K562 (cell line): ENCODE measurements around the gene PTOV1. TPM values are rescaled to one million over a fixed set of nuclear protein-coding genes. Genes with fewer than 3 reads are reported as not detected.

Experiments
- ATAC-seq: fragments of 200-7000 bp; cut with Tn5 transposase; 3 replicates; pipeline ENCODE4 v1.9.1; 2020; ENCODE audit warnings: moderate library complexity
- BruUV-seq: library from RNA; stranded (reverse); fragments of 400-500 nt; replicated peaks from 2 replicates; lab custom pipeline; 2021; lab: Mats Ljungman, UMichigan
- CTCF ChIA-PET: fragments of 300-600 bp; formaldehyde crosslinking; extraction: SDS; loops from one replicate; lab custom pipeline; 2021; ENCODE audit warnings: low intra/inter-chr PET ratio; lab: Yijun Ruan, JAX
- POLR2A ChIA-PET: fragments of 300-600, 350-650 bp; sonication (Branson Sonifier 250); formaldehyde crosslinking; extraction: SDS; loops from one replicate; lab custom pipeline; 2021; ENCODE audit warnings: antibody characterized with exemption, inconsistent platforms; lab: Yijun Ruan, JAX
- DNase-seq, 4 experiments: peaks; one replicate each; pipeline versions ENCODE4 v3.0.0 to v3.0.0-alpha.2; 2011 to 2018; ENCODE audit warnings: low spot score in 3 of 4, mixed read lengths in 3 of 4; ENCODE audit errors: extremely low read depth in 1 of 4
- FAIRE-seq: peaks from 2 replicates; lab custom pipeline; 2011; peaks lifted over from hg19 to GRCh38; lab: Jason Lieb, UNC
- H2AFZ ChIP-seq: 2 replicates; pipeline ENCODE4 v1.6.0; 2011; ENCODE audit warnings: low read depth, low read length, control low read depth, inconsistent platforms
- H3K27ac ChIP-seq: fragments of 200-600 bp; 3 replicates; pipeline ENCODE4 v1.8.0; 2011; ENCODE audit warnings: low read depth, mild to moderate bottlenecking, control low read depth, inconsistent platforms, low read length, moderate library complexity, mixed read lengths; ENCODE audit errors: extremely low read depth
- H3K27me3 ChIP-seq, 2 experiments: fragments of 300-600 bp in 1 of 2; 2 replicates in 1 of 2; 3 replicates in 1 of 2; pipeline versions ENCODE4 v1.6.0 to v1.8.0; 2011; ENCODE audit warnings: inconsistent platforms in 2 of 2, low read length in 2 of 2, mild to moderate bottlenecking in 1 of 2, mixed read lengths in 1 of 2, moderate library complexity in 1 of 2; ENCODE audit not compliant: control insufficient read depth in 2 of 2, insufficient read depth in 2 of 2
- H3K36me3 ChIP-seq: fragments of 300-600 bp; 3 replicates; pipeline ENCODE4 v1.8.0; 2011; ENCODE audit warnings: mild to moderate bottlenecking, low read length, inconsistent platforms; ENCODE audit not compliant: control insufficient read depth, insufficient read depth
- H3K4me1 ChIP-seq, 2 experiments: fragments of 200-600 bp in 1 of 2; replicated peaks in 1 of 2; 2 replicates in 1 of 2; 3 replicates in 1 of 2; pipeline versions ENCODE4 v1.5.1 to v1.8.0; 2011; ENCODE audit warnings: inconsistent platforms in 2 of 2, low read length in 2 of 2, mild to moderate bottlenecking in 1 of 2, mixed read lengths in 1 of 2, moderate library complexity in 1 of 2; ENCODE audit not compliant: control insufficient read depth in 2 of 2, insufficient read depth in 2 of 2
- H3K4me2 ChIP-seq: 2 replicates; pipeline ENCODE4 v1.6.1; 2011; ENCODE audit warnings: low read length, control low read depth, inconsistent platforms, mixed read lengths; ENCODE audit not compliant: insufficient read depth
- H3K4me3 ChIP-seq: fragments of 200-600 bp; sonication (generic), shearing (Covaris generic); 2 replicates; pipeline ENCODE4 v1.5.1; 2016; ENCODE audit warnings: control low read depth, inconsistent platforms
- H3K79me2 ChIP-seq: fragments of 200-600 bp; 3 replicates; pipeline ENCODE4 v1.8.0; 2011; ENCODE audit warnings: low read length, inconsistent platforms; ENCODE audit not compliant: control insufficient read depth, insufficient read depth
- H3K9ac ChIP-seq, 2 experiments: 2 replicates each; pipeline versions ENCODE4 v1.6.0 to v1.6.1; 2011; ENCODE audit warnings: low read depth in 2 of 2, low read length in 2 of 2, control low read depth in 1 of 2, inconsistent platforms in 1 of 2, mild to moderate bottlenecking in 1 of 2, mixed read lengths in 1 of 2; ENCODE audit not compliant: insufficient read depth in 1 of 2
- H3K9me1 ChIP-seq: one replicate; pipeline ENCODE4 v1.6.0; 2011; ENCODE audit warnings: inconsistent platforms, mild to moderate bottlenecking, low read length, moderate library complexity; ENCODE audit not compliant: control insufficient read depth, insufficient read depth
- H3K9me3 ChIP-seq: replicated peaks from 2 replicates; pipeline ENCODE4 v1.5.1; 2011; ENCODE audit warnings: low read depth, low read length, inconsistent platforms; ENCODE audit not compliant: control insufficient read depth, insufficient read depth
- H4K20me1 ChIP-seq: replicated peaks from 2 replicates; pipeline ENCODE4 v1.6.1; 2011; ENCODE audit warnings: low read length, inconsistent platforms, mixed read lengths; ENCODE audit not compliant: control insufficient read depth, insufficient read depth
- ATF3 ChIP-seq, 2 experiments: fragments of 450-650 bp in 1 of 2; sonication (generic) in 1 of 2; formaldehyde crosslinking in 1 of 2; IDR thresholded peaks in 1 of 2; conservative IDR thresholded peaks in 1 of 2; 2 replicates each; pipeline versions ENCODE4 v1.6.1 to v1.8.1; 2016 to 2023; ENCODE audit warnings: mild to moderate bottlenecking in 2 of 2, moderate library complexity in 2 of 2, inconsistent platforms in 1 of 2, missing genetic modification reagents in 1 of 2
- CBFA2T3 ChIP-seq: fragments of 450-650 bp; IDR thresholded peaks from 2 replicates; pipeline ENCODE4 v1.6.1; 2017
- ETS1 ChIP-seq: conservative IDR thresholded peaks from 2 replicates; pipeline ENCODE4 v1.6.1; 2011; ENCODE audit warnings: low read depth, mild to moderate bottlenecking, low read length; ENCODE audit not compliant: control insufficient read depth
- FOXK2 ChIP-seq, 2 experiments: fragments of 450-650 bp; IDR thresholded peaks in 1 of 2; conservative IDR thresholded peaks in 1 of 2; 2 replicates each; pipeline ENCODE4 v1.6.1; 2016; ENCODE audit warnings: low read depth in 2 of 2, mild to moderate bottlenecking in 1 of 2
- GABPB1 ChIP-seq: sonication (generic); formaldehyde crosslinking; IDR thresholded peaks from 2 replicates; pipeline ENCODE4 v1.8.0; 2022; ENCODE audit warnings: mild to moderate bottlenecking, missing genetic modification reagents
- HNRNPH1 ChIP-seq: fragments of 200-400 bp; formaldehyde crosslinking; optimal IDR thresholded peaks from 2 replicates; pipeline ENCODE3; 2017; ENCODE audit warnings: low read depth, mild to moderate bottlenecking, low read length, moderate library complexity
- JUNB ChIP-seq: fragments of 450-650 bp; formaldehyde crosslinking; conservative IDR thresholded peaks from 2 replicates; pipeline ENCODE4 v1.4.0; 2020; ENCODE audit warnings: mild to moderate bottlenecking
- MAFG ChIP-seq: fragments of 450-650 bp; conservative IDR thresholded peaks from 2 replicates; pipeline ENCODE4 v1.6.1; 2016; ENCODE audit warnings: missing genetic modification characterization, missing compliant biosample characterization
- SMARCA4 ChIP-seq: fragments of 450-650 bp; IDR thresholded peaks from 2 replicates; pipeline ENCODE4 v1.6.1; 2016
- SNRNP70 ChIP-seq: fragments of 200-400 bp; formaldehyde crosslinking; optimal IDR thresholded peaks from 2 replicates; pipeline ENCODE3; 2017; ENCODE audit warnings: low read depth, low read length
- ZNF23 ChIP-seq: fragments of 250-450 bp; sonication (Bioruptor Pico); IDR thresholded peaks from 2 replicates; pipeline ENCODE4 v1.4.0; 2020; ENCODE audit warnings: mild to moderate bottlenecking
- ZNF589 ChIP-seq: fragments of 200-800 bp; sonication (Bioruptor generic); IDR thresholded peaks from 2 replicates; pipeline ENCODE4 v1.6.1; 2016; ENCODE audit warnings: low read depth, missing genetic modification characterization, missing compliant biosample characterization
- ZNF717 ChIP-seq: fragments of 250-450 bp; sonication (Bioruptor Pico); IDR thresholded peaks from 2 replicates; pipeline ENCODE4 v1.5.0; 2021
- WGBS: fragments of 100-300 bp; shearing (Covaris generic); methylation state at CpG from one replicate; pipeline ENCODE4 v1.1.6; 2016; ENCODE audit warnings: low coverage, mixed read lengths; ENCODE audit not compliant: insufficient coverage; ENCODE audit errors: missing lambda C conversion rate; 5-methylcytosine and 5-hydroxymethylcytosine counted together
- in situ Hi-C: fragments of 300-500 bp; cut with MboI; formaldehyde crosslinking; loops from 4 replicates; pipeline ENCODE4 v1.15.0; 2018; ENCODE audit warnings: inconsistent platforms, mixed read lengths
- intact Hi-C: fragments of 100-400 bp; cut with micrococcal nuclease; formaldehyde crosslinking; loops from 2 replicates; pipeline ENCODE4 v1.14.2; 2022
- polyA plus RNA-seq, 8 experiments: library from polyadenylated mRNA; depleted of rRNA in 4 of 8; stranded (reverse) in 5 of 8; unstranded in 3 of 8; fragments of >200 nt; fragmentation: Nextera tagmentation in 2 of 8; fragmentation: Illumina TruSeq in 1 of 8; extraction: Ambion mirVana in 2 of 8; extraction: Trizol in 1 of 8; gene quantifications; 2 replicates each; pipeline versions ENCODE4 v1.2.1 to v1.2.3, GENCODE V29; 2011 to 2014; ENCODE audit warnings: inconsistent platforms in 1 of 8, missing spikeins in 1 of 8
- total RNA-seq, 7 experiments: library from RNA; depleted of rRNA in 6 of 7; stranded (reverse); fragments of >200 nt in 6 of 7; fragmentation: Illumina TruSeq in 2 of 7; extraction: Trizol in 2 of 7; gene quantifications; 2 replicates each; pipeline versions ENCODE4 v1.2.1 to v1.2.3, GENCODE V29; 2011 to 2021; ENCODE audit warnings: low replicate concordance in 1 of 7

PTOV1 gene
- total and polyA plus RNA-seq, 9 of the 15 experiments (the other 6 are each of a cell fraction or from before 2014, with no cell fraction given), result 4.9 to 169 (median 43.5) TPM

GRCh38 chr19:49847731-49848696 lies 2.9 kb upstream of the PTOV1 start (continued):
- TF ChIP-seq JUNB (CRISPR knock-in tag), result 0 out of 2 replicates have a peak, but pooled peaks have one; percentile 23
- peak; percentile 85 for TF ChIP-seq SMARCA4
- peak in 1 of 2 experiments; percentile 31; a peak in 1 of 4 replicates for TF ChIP-seq FOXK2 (conservative IDR thresholded peaks at IDR 0.05 in 1 of 2, IDR thresholded peaks at IDR 0.05 in 1 of 2; ENCODE audit: low read depth in 2 of 2)
- peak; percentile 91 for TF ChIP-seq ATF3 (IDR thresholded peaks at IDR 0.05)
- no peak for TF ChIP-seq ATF3 (CRISPR knock-in tag; conservative IDR thresholded peaks at IDR 0.05)
- TF ChIP-seq GABPB1, result peak; percentile 55; the same call in 1 of the 2 replicates
- TF ChIP-seq, all 486 proteins: peak for 62

GRCh38 chr19:49848938-49849337 lies 2.0 kb upstream of the PTOV1 start:
- CTCF ChIA-PET, result interaction anchor here (0.6 kb wide), 1 partner anchor 165 kb away, joined by 3 read pairs; no protein-coding TSS in a partner anchor
- no peak overlapping the region for H3K4me3 ChIP-seq
- FAIRE-seq (peak; percentile 67), DNase-seq (peak in 1 of 4 experiments; percentile 59), ATAC-seq (no peak)
- POLR2A ChIA-PET, result interaction anchor here (1.1 to 2.0 kb wide), 4 partner anchors 10 to 173 kb away, joined by 4 to 8 read pairs (median 6); partner anchors contain the start of gene PRMT1
- peak overlapping the region; percentile 100 for H3K27ac ChIP-seq
- no peak overlapping the region for H2AFZ ChIP-seq
- in situ Hi-C loops (no loop called here), intact Hi-C loops (no loop called here)
- H3K36me3 ChIP-seq, result peaks cover 16% of the 10 kb centered on the region
- H3K4me1 ChIP-seq, result peaks cover 39 to 50% of the 10 kb centered on the region in 2 experiments
- 59% methylated on average over 3 of the region's 3 CpGs for whole genome bisulfite sequencing
- H3K4me2 ChIP-seq, result peak overlapping the region; percentile 92; the same call in 1 of the 2 replicates
- H3K9me1 ChIP-seq, result peaks cover 11% of the 10 kb centered on the region
- H3K9ac ChIP-seq, result peak overlapping the region in 1 of 2 experiments; percentile 99; a peak in 1 of 4 replicates
- H3K27me3 ChIP-seq, result no peaks in the 10 kb centered on the region
- H3K79me2 ChIP-seq, result peaks cover 45% of the 10 kb centered on the region
- BruUV-seq, result no TSS peak
- H3K9me3 ChIP-seq, result 0 out of 2 replicates have a peak, but pooled peaks cover 6% of the 10 kb centered on the region
- H4K20me1 ChIP-seq, result peaks cover 11% of the 10 kb centered on the region
- TF ChIP-seq ZNF717 (CRISPR knock-in tag) (no peak), CBFA2T3 (no peak), ETS1 (no peak), MAFG (tag) (peak; percentile 55), HNRNPH1 (no peak), SNRNP70 (no peak), ZNF589 (0 out of 2 replicates have a peak, but pooled peaks have one; percentile 3), ZNF23 (CRISPR knock-in tag) (no peak)
